ENCODE results near the gene DAAM2. TPM values are rescaled to one million over a fixed set of nuclear protein-coding genes. Genes with fewer than 3 reads are reported as not detected.

Gene DAAM2
- polyA plus RNA-seq, 1 experiment: 60.6 TPM

- ChIA-PET CTCF (interaction anchor here (1.7 kb wide), 1 partner anchor 13 kb away, joined by 4 read pairs; the partner anchor contains the start of gene MOCS1), POLR2A (no interaction called here)
- no peak for DNase-seq (ENCODE audit: low read depth)
- no peak overlapping the region for H3K4me3 ChIP-seq (ENCODE audit: low read depth, low read length)
- H3K36me3 ChIP-seq (ENCODE audit: control insufficient read depth, insufficient read depth, low read length): no peaks in the 10 kb centered on the region
- TF ChIP-seq CTCF (IDR thresholded peaks at IDR 0.05; ENCODE audit: insufficient read depth, low read depth, low read length): no peak
- peaks cover 2% of the 10 kb centered on the region for H3K27me3 ChIP-seq (ENCODE audit: control insufficient read depth, insufficient read depth, low read length)
These were observed 155.5 kb downstream of the DAAM2 start for GRCh38 chr6:39947611-39948068.

- H3K4me3 ChIP-seq (ENCODE audit: low read depth, low read length): no peak overlapping the region
- no peak for DNase-seq (ENCODE audit: low read depth)
- no peaks in the 10 kb centered on the region for H3K36me3 ChIP-seq (ENCODE audit: control insufficient read depth, insufficient read depth, low read length)
- POLR2A ChIA-PET: no interaction called here
- peaks cover 2% of the 10 kb centered on the region for H3K27me3 ChIP-seq (ENCODE audit: control insufficient read depth, insufficient read depth, low read length)
- no peak for TF ChIP-seq CTCF (IDR thresholded peaks at IDR 0.05; ENCODE audit: insufficient read depth, low read depth, low read length)
- CTCF ChIA-PET: no interaction called here
These were observed 156.1 kb downstream of the DAAM2 start for GRCh38 chr6:39948199-39948791.

GRCh38 chr6:39950125-39950720 is 158.0 kb downstream of the DAAM2 start:
- Histone ChIP-seq H3K27me3 (ENCODE audit: control insufficient read depth, insufficient read depth, low read length) (peaks cover 2% of the 10 kb centered on the region), H3K36me3 (ENCODE audit: control insufficient read depth, insufficient read depth, low read length) (no peaks in the 10 kb centered on the region), H3K4me3 (ENCODE audit: low read depth, low read length) (no peak overlapping the region)
- CTCF ChIA-PET: interaction anchor here (1.3 kb wide), 1 partner anchor 18 kb away, joined by 4 read pairs; no protein-coding TSS in a partner anchor
- no peak for TF ChIP-seq CTCF (IDR thresholded peaks at IDR 0.05; ENCODE audit: insufficient read depth, low read depth, low read length)
- DNase-seq (ENCODE audit: low read depth): no peak
- POLR2A ChIA-PET: no interaction called here

GRCh38 chr6:39951191-39951590 is 159.0 kb downstream of the DAAM2 start:
- DNase-seq (ENCODE audit: low read depth): no peak
- POLR2A ChIA-PET: no interaction called here
- peaks cover 2% of the 10 kb centered on the region for H3K27me3 ChIP-seq (ENCODE audit: control insufficient read depth, insufficient read depth, low read length)
- no peak for TF ChIP-seq CTCF (IDR thresholded peaks at IDR 0.05; ENCODE audit: insufficient read depth, low read depth, low read length)
- CTCF ChIA-PET: no interaction called here
- H3K4me3 ChIP-seq (ENCODE audit: low read depth, low read length): no peak overlapping the region
- no peaks in the 10 kb centered on the region for H3K36me3 ChIP-seq (ENCODE audit: control insufficient read depth, insufficient read depth, low read length)

GRCh38 chr6:39951716-39952115 is 159.5 kb downstream of the DAAM2 start:
- no peak overlapping the region for H3K4me3 ChIP-seq (ENCODE audit: low read depth, low read length)
- H3K27me3 ChIP-seq (ENCODE audit: control insufficient read depth, insufficient read depth, low read length): peaks cover 2% of the 10 kb centered on the region
- no peak for DNase-seq (ENCODE audit: low read depth)
- ChIA-PET CTCF (no interaction called here), POLR2A (no interaction called here)
- no peak for TF ChIP-seq CTCF (IDR thresholded peaks at IDR 0.05; ENCODE audit: insufficient read depth, low read depth, low read length)
- H3K36me3 ChIP-seq (ENCODE audit: control insufficient read depth, insufficient read depth, low read length): no peaks in the 10 kb centered on the region

Measured in BJ (cell line).